HG03103 (cell line): ENCODE results near the gene LHFPL2.
"Not testable (repeated sequence)": the region's sequence is repeated elsewhere in the genome, so short reads cannot be mapped to it uniquely, and the experiment has no call there.

Experiments used
- ATAC-seq: cut with Tn5 transposase; IDR thresholded peaks from one replicate; pipeline ENCODE4 v1.9.1; 2021; ENCODE audit warnings: low read depth; ENCODE audit not compliant: unreplicated experiment

LHFPL2 gene

DNA sequence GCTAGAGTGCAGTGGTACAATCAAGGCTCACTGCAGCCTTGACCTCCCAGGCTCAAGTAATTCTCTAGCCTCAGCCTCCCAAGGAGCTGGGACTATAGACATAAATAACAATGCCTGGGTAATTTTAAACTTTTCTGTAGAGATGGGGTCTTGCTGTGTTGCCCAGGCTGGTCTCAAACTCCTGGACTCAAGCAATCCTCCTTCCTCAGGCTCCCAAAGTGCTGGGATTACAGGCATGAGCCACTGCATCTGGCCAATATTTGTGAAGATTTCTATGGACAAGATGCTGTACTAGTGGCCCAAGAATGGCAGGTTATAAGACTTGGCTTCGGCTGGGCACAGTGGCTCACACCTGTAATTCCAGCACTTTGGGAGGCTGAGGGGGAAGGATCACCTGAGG, 18.4 kb upstream of the LHFPL2 start:
- not testable (repeated sequence) for ATAC-seq

DNA sequence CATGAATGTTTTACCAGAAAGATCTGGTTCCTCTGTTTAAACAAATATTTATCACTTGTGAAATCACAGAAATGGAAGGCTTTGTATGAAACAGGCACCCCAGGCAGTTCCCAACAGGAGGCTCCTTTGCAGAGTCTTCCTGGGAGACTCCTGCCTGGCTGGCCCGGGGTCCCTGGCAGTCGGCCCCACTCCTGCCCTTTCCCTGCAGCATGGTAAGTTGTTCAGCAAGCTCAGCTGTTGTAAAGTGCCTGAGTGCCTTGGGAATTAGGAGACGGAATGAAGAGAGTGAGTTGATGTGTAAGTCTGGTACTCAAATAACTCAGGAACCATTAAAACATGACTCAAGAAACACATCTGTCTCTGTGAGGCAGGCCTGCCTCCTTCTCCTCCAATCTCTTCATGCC, 17.5 kb upstream of the LHFPL2 start:
- no peak for ATAC-seq

DNA sequence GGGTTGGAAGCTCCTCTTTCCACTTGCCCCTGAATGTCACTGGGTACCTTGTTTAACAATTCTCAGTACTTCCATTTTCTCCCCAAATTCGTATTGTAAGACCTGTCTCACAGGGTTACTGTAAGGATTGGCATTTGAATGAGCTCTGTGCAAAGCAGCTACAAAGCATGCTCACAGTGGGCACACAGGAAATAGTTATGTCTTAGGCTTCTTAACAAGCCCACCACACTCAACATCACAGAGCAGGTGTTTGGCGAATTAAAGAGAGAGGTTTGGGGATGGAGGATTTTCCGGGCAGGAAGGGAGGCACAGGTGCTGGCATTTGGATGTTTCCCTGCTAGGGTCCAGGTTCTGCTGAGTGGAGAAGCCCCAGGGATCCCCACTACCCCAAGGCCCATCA, 17.0 kb upstream of the LHFPL2 start:
- ATAC-seq = no peak

DNA sequence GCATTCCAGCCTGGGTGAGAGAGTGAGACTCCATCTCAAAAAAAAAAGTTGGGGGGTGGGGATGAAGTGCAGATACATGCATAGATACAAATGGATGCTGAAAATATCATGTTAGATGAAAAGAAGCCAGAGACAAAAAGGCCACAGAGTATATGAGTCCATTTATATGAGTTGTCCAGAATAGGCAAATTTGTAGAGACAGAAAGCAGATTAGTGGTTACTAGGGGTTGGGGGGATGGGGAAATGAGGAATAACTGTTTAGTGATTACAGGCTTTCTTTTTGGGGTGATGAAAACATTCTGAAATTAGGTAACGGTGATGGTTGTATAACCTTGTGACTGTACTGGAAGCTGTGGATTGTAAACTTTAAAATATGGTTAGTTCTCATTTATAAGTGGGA, 13.8 kb upstream of the LHFPL2 start:
- ATAC-seq = no peak

DNA sequence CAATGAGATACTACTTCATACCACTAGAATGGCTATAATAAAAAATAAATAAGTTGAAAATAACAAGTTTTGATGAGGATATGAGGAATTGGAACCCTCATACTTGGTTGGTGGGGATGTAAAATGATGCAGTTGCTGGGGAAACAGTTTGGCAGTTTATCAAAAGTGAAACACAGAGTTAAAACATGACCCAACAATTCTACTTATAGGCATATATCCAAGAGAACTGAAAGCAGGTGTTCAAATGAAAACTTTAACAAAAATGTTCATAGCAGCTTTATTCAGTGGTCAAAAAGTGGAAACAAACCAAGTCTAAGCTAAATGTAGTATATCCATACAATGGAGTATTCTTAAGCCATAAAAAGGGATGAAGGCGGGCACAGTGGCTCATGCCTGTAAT, 13.1 kb upstream of the LHFPL2 start:
- ATAC-seq = peak; percentile 72

DNA sequence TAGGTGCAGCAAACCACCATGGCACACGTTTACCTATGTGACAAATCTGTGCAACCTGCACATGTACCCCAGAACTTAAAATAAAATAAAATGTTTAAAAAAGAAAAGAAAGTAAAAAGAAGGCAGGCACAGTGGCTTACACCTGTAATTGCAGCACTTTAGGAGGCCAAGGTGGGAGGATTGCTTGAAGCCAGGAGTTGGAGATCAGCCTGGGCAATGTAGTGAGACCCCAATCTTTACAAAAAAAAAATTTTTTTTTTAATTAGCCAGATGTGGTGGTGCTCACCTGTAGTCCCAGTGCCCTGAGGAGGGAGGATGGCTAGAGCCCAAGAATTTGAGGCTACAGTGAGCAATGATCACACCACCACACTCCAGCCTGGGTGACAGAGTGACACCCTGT, 12.5 kb upstream of the LHFPL2 start:
- ATAC-seq = no peak

DNA sequence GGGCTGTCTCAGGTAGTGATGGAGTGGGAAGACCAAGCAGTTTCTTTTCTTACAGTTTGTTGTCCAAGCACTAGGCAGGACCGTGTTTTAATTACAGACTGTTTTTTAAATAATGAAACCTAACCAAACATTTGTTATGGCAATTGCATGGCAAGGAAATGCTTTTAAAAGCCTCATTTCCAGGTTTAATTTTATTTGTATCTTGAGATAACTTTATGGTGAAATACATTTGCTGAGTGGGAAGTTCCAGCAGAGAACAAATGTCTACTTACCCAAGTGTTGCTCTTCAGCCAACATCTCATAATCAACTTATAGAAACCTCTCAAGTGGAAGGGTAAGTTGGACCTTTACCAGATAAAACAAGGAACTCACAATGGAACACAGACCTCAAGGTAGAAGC, 11.8 kb upstream of the LHFPL2 start:
- ATAC-seq = no peak

DNA sequence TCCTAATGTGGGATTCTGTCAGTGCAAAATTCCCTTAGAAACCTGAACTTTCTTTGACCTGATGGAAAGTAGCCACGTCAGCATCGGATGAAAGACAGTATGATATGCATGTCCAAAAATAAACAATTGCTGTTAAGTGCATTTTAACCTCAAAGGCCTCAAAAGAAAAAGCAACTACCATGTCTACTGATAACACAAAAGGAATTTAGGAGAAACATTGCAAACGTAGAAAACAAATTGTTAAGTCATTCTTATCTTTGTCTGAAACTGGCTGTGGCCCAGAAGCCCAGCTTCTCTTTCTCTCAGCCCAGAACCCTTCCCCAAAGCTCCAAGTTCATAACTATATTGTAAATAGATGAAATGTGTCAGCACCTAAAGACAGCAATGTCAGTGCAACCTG, 11.1 kb upstream of the LHFPL2 start:
- ATAC-seq = no peak

DNA sequence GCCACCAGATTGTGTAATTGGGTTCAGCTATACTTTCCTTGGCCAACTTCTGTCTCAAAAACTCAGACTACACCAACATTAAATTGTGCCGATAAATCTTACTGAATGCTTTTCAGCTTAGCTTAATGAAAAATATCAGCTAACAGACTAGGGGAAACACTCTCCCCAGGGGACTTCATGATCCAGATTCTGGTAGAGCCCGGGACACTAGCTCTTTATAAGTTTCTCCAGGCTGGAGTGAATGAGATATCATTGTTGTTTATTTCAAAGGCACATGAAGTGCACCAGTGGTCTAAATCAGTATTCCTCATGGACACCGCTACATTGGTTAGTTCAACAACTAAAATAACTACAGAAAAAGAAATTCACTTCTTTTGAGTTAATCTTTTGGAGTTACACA, 10.5 kb upstream of the LHFPL2 start:
- ATAC-seq = no peak

DNA sequence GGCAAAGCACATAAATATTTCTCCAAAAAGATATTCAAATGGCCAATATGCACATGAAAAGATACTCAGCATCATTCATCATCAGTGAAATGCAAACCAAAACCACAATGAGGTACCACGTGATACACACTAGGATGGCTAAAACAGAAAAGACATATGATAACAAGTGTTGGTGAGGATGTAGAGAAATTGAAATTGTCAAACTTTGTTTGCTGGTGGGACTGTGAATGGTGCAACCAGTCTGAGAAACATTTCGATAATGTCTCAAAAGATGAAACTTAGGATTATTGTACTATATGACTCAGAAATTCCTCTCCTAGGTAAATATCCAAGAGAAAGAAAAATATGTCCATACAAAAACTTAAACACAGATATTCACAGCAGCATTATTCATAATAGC, 8.6 kb upstream of the LHFPL2 start:
- ATAC-seq = no peak

DNA sequence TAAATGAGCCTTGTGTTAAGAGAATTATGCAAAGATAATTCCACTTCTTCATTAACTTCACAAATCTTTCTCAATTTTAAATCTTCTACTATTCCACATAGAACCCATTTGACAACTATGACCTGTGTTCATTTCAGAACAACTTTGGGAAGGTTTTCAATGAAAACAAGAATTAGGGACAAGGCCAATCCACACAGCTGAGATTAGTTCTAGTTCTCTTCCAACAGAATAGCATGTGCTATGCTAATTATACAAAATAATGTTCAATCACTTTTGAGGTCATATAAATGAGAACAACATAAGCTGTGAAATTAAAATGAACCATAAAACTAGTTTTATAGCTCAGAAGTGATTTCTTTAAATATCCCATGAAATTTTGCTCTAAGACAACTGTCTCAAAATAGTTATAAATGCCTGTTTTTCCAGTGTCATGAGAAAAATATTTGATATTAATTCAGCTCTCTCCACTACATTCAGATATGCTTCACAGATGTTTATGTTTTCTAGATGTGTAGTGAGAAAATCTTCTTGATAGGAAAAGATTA, 7.2 kb upstream of the LHFPL2 start:
- ATAC-seq = no peak

DNA sequence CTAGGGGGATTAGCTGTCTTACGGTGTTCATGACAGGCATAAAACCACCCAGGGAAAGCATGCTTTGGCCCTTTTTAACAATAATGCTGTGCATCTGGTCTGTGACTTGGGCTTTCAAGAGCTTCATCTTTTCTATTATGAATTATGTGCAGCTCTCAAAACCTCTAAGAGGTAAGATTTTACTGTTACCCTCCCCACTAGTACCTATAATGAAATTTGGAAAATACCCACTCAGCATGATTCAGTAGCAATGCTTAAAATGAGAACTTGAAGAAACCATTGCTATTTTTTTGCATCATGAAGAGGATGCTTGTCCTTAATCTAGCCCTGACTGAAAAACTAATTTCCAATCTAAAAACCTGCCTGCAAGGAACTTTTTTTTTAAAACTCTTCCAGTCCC, 5.8 kb upstream of the LHFPL2 start:
- ATAC-seq = no peak

DNA sequence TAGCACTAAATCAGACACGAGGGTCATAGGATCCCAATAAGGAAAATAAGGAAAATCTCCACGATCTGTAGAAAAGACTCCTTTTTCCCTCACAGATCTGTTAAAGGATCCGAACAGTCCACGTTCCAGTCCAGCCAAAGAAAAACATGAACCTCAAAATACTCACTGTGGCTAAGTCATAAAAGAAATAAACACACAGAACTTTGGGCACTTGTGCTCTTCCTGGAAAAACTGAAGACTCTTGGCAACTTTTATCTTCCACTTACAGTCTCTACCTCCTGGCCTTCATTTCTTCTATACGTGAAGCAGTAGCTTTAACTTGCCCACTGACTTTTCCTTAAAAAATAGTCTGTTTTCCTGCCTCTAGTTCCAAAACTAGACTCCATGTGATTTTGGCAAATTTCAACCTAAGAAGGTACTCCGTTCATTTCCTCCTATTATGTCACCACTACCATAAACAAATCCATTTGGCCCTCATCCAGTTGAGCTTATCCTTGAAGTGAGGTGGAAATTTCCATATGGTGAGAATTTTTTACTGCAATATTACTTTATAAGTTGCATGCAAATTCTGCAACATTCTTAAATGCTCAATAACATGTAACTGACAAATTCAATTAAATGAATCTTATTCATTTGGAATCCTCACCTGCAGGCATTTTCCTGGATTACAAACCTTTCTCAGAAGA, 5.3 kb upstream of the LHFPL2 start:
- ATAC-seq = no peak

DNA sequence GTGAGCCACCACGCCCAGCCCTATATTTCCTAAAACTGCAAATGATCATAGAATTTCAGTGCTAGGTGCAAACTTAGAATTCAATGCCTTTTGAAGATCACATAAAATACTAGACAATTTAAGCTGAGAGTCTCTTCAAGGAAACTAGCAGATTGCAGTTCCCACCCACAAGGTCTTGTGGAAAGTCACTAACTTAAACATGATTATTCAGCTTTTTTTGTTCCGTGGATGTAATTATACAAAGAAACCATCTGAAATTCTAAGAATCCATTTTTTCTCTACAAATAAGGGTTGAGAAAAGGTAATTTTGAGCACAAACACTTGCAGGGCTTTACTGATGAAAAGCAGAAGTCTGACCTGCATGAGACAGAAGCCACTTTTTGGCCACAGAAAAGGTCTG, 4.5 kb upstream of the LHFPL2 start:
- ATAC-seq = no peak

DNA sequence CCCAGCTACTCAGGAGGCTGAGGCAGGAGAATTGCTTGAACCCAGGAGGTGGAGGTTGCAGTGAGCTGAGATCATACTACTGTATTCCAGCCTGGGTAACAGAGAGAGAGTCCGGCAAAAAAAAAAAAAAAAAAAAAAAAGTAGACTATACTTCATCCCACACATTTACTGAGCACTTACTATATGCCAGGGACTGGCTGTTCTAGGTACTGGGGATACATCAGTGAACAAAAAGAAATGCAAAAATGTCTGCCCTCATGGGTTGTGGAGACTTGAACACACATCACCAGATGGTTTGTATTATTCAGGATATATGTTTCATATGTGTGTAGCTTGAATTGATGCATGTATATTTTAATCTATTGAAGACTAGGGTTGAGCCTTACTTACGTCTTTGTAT, 2.9 kb upstream of the LHFPL2 start:
- no peak for ATAC-seq

DNA sequence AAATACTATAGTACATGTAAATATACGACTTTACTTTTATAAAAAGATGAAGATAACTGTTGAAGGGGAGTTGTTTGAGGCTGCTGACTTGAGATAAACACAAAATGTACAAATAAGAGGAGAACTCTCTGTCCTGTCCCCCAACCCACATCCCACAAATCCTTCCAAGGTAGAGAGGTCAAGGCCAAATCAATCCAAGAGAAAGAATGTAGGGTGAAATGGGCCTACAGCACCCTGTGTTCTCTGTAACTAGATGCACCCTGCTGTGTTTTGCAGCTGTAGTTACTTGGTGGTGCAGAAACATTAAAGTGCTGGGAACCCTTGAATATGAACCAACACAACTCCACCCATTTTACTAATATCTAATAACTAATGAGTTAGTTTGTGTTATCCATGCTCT, 2.0 kb upstream of the LHFPL2 start:
- no peak for ATAC-seq

DNA sequence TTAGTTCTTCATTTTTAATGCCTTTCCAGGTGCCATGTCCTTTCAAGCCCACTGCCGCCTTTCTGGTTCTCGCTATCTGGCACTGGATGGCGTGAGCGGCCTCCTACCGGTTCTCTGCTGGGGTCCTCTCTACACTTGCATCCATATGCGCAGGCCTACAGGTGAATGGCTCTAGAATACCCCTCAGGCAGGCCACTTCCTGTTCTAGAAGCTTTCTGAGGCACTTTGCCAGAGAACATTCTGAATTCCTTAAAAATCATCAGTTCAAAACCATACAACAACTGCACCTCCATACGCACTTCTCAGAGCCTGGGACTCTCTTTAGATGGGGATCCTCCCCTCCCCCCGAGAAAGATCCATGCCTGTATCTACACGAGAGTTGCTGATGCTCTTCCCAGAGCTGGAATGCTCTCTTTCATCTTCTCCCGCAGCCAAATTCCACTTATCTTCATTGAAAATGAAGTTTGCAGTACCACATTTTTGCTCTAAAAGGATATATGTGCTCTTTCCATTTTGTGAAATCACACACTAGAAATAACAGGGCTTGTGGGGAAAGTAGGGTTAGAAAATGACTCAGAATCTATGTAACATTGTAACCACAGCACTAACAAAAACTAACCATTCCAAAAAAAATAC, 1.4 kb upstream of the LHFPL2 start:
- no peak for ATAC-seq

DNA sequence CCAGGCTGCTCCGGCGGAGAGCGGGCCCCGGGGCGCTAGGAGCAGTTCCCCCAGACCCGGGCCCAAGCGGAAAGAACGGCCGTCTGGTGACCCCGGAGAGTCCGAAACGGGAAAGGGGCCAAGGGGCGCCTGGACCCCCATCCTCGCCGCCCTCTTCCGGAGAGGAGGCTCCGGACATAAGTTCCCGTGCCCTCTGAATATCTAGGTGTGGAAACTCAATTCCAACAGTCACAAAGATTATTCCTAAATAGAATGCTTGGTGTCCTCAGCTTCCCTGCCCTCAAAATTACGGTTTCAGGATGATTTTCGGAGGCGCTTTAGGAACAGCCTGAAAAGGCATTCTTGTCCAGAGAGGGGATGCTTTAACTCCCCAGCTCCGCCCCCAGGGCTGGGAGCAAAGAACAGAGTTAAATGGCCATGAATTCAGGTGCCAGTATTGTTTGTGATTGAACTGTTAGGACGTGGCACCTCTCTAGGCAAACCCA, 681 bp upstream of the LHFPL2 start:
- ATAC-seq = no peak

DNA sequence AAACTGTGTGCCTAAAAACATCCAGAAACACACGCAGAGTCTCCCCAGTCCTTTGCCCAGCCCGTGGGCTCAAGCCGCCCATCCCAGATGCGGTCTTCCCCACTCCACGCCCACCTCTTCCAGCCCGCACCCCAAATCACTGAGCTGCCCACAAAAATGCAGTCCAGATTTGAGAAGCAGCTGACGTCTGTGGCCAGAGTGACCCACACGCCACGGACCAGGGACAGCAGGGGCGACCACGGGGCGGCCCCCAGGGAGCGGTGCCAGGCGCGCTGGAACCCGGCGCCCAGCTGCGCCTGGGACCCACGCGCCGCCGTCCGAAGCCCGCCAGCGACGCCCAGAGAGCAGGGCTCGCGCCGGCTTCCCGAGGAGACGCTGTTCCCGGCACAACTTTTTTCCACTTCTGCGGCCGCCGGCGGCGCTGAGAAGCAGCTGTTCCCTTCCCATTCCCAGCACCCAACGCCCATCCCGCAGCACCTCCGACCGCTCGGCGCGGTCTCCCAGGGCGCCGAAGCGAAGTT, 674 bp downstream of the LHFPL2 start:
- ATAC-seq = peak; percentile 11

DNA sequence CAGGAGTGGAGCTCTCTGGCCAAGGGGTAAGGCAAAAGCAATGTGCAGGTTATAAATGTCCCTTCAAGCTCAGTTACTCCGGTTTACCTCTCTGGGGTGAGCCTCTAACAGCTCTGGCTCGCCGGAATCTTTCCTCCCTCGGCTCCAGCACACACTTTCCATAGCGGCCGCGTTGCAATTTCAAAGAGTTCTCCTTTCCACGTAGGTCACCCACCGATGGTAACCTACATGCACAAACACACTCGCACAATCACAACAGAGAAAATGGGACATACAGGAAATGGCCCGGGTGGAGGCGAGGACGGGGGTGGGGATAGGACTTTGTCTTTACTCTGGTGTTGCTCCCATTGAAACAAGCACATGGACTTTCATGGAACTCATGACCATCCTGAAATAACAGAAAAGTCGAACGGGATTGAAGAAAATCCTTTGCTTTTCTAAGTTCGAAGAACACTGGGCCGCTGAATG, 1.2 kb downstream of the LHFPL2 start:
- ATAC-seq = no peak

DNA sequence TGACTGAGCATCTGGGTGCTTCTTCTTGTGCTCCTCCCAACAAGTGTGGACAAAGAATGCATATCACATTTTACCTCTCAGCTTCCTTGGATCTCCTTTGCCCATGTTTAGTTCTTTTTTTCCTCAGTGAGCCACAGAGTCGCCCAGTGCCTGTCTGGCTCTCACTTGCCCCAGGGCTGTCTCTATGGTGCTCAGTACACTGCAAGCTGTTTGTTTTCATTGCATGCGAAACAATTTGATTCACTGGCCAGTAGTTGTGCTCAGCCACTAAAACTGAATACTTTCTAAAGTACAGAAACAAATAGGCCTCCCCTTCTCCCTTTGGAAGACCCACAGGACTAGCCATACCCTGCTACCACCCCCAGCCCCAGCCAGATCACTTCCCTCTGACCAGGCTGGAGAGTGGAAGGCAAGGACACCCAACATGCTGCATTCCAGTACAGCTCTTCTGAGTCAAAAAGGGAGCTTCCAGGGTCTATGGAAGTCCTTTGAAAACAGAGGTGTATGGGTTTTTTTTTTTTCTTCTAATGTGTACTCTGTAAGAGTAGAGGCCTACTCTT, 3.8 kb downstream of the LHFPL2 start:
- ATAC-seq = no peak

DNA sequence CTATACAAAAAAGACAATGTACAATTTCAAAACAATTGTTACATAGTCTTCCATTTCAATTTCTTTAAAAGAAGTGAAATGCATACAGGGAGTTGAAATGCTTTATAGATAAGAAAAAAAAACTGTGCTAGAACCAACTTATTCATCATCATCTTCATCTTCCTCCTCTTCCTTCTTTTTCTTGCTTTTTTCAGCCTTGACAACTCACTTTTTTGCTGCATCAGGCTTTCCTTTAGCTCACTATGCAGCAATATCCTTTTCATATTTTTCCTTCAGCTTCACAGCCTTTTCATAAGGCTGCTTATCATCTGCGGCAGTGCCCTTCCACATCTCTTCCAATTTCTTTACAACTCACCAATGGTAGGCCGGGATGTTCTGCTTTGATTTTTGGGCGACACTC, 4.4 kb downstream of the LHFPL2 start:
- no peak for ATAC-seq
